Esophagus squamous epithelium (tissue), 5 donors: ENCODE data around the gene TLR4. TPM values are rescaled to one million over a fixed set of nuclear protein-coding genes. Genes with fewer than 3 reads are reported as not detected.

ENCODE experiments used
- DNase-seq: peaks from one replicate; lab custom pipeline; 2025; lab: John Stamatoyannopoulos, UW
- H3K27ac ChIP-seq, 4 donors: fragments of 200-600 bp; sonication (generic); one replicate each; pipeline ENCODE4 v1.5.1; 2016 to 2019; ENCODE audit warnings: mild to moderate bottlenecking in 1 of 4
- H3K27me3 ChIP-seq, 4 donors: fragments of 200-600 bp; sonication (generic); 1 replicate in 3 of 4; 2 replicates in 1 of 4; pipeline versions ENCODE4 v1.5.1 to v1.6.0; 2017 to 2021; ENCODE audit warnings: antibody characterized with exemption in 1 of 4
- H3K36me3 ChIP-seq, 3 donors: fragments of 200-600 bp; sonication (generic); one replicate each; pipeline ENCODE4 v1.5.1; 2016 to 2019
- H3K4me1 ChIP-seq, 3 donors: fragments of 200-600 bp; sonication (generic); one replicate each; pipeline ENCODE4 v1.5.1; 2017 to 2019
- H3K4me3 ChIP-seq, 4 donors: fragments of 200-600 bp; sonication (generic); 1 replicate in 3 of 4; 2 replicates in 1 of 4; pipeline ENCODE4 v1.5.1; 2016 to 2019; ENCODE audit warnings: mild to moderate bottlenecking in 2 of 4, moderate library complexity in 1 of 4
- H3K9me3 ChIP-seq, 3 donors: fragments of 200-600 bp; sonication (generic); one replicate each; pipeline ENCODE4 v1.5.1; 2016 to 2019
- CTCF ChIP-seq, 6 experiments: fragments of 450-650 bp in 4 of 6; fragments of 200-600 bp in 2 of 6; sonication (generic) in 2 of 6; IDR thresholded peaks; one replicate each; pipeline ENCODE4 v1.5.1; 2016 to 2019; ENCODE audit warnings: antibody characterized with exemption in 6 of 6, mild to moderate bottlenecking in 4 of 6, moderate library complexity in 4 of 6
- POLR2A ChIP-seq, 4 donors: fragments of 450-650 bp; IDR thresholded peaks; one replicate each; pipeline ENCODE4 v1.6.1; 2017; ENCODE audit warnings: antibody characterized with exemption in 4 of 4, mild to moderate bottlenecking in 4 of 4, moderate library complexity in 3 of 4
- WGBS, 2 donors: methylation state at CpG; one replicate each; pipeline ENCODE4 v1.1.5; 2018; 5-methylcytosine and 5-hydroxymethylcytosine counted together
- intact Hi-C: fragments of 100-400 bp; cut with DNase I; formaldehyde crosslinking; loops from one replicate; pipeline ENCODE4 v1.15.0; 2022
- small RNA-seq, 4 donors: library from RNA; depleted of rRNA; stranded (forward); fragments of <200 nt; gene quantifications; one replicate each; pipeline ENCODE3, GENCODE V24; 2016
- total RNA-seq, 4 donors: library from RNA; depleted of rRNA; stranded (reverse); fragments of >200 nt; gene quantifications; one replicate each; pipeline ENCODE4 v1.1.0, GENCODE V29; 2016
- donor health status: DM: yes; HTN: yes; CAD: no.

The TLR4 gene
- total RNA-seq, 4 donors from 2014 or later = 0.34 to 14.9 (median 5.8) TPM

GRCh38 chr9:117763314-117763713 is 59.1 kb downstream of the TLR4 start:
- Histone ChIP-seq H3K36me3 (no peaks in the 10 kb centered on the region), H3K27ac (no peak overlapping the region), H3K27me3 (no peaks in the 10 kb centered on the region), H3K4me1 (no peaks in the 10 kb centered on the region), H3K9me3 (no peaks in the 10 kb centered on the region), H3K4me3 (no peak overlapping the region)
- 51 to 55% methylated on average over 3 to 4 of the region's 4 CpGs for WGBS, 2 donors
- intact Hi-C loops = no loop called here
- no peak for DNase-seq
- no peak for TF ChIP-seq CTCF (IDR thresholded peaks at IDR 0.05)
- no peak for TF ChIP-seq POLR2A (IDR thresholded peaks at IDR 0.05)

DNA sequence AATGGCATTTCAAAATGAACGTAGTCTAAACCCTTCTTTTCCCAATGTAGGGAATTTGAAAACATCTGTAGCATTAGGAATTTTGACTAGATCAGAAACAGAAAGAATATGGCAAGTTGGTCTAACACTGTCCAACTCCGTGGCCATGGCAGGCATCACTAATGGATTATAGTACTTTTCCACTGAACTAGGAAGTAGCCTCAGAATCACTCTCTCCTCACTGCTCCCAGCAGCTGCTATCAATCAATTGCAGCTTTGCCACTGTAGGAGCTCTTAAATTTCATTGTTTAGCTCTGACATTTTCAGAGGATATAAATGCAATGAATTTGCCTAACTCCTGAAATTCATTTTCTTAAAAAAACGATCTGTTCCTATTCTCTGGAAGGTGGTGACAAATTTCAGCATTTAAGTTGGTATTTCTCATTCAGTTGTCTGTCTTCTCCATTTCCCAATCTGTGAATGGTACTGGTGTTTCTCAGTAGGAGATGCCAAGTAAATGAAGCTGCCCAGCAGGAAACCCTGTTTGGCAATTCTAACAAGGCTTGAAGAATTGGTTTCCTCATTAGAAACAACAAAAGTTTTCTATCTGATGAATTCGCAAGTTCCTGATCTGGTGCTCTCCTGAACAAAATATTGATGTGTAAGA is 64.7 kb downstream of the TLR4 start:
- Histone ChIP-seq H3K27ac (no peak overlapping the region), H3K27me3 (no peaks in the 10 kb centered on the region), H3K9me3 (no peaks in the 10 kb centered on the region), H3K4me3 (no peak overlapping the region), H3K4me1 (no peaks in the 10 kb centered on the region), H3K36me3 (no peaks in the 10 kb centered on the region)
- 43 to 49% methylated on average over 4 of the region's 4 CpGs for WGBS, 2 donors
- DNase-seq = no peak
- TF ChIP-seq POLR2A (IDR thresholded peaks at IDR 0.05) (no peak), CTCF (IDR thresholded peaks at IDR 0.05) (no peak)
- intact Hi-C loops = no loop called here

DNA sequence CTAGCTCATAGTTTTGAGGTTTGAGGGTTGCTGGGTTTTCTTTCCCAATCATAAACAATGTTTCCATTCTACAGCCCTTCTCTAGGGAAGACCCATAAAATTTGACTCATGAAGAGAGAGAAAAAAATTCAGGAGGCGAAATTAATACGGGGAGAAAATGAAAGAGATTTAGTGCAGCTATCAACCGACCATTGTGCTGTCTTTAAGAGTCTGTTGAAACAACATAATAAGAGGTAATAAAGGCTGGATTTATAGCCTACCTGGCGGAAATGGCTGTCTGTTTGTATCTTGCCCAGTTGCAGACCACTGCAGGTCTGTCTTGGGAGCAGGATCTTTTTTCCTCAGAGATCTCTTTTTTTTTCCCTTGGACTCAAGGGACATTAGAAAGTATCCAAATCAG is 66.9 kb downstream of the TLR4 start:
- H3K27me3 ChIP-seq = no peaks in the 10 kb centered on the region
- no peak for DNase-seq
- TF ChIP-seq POLR2A (IDR thresholded peaks at IDR 0.05) (no peak), CTCF (IDR thresholded peaks at IDR 0.05) (no peak)
- H3K4me1 ChIP-seq = no peaks in the 10 kb centered on the region
- no peak overlapping the region for H3K27ac ChIP-seq
- intact Hi-C loops = no loop called here
- H3K9me3 ChIP-seq = no peaks in the 10 kb centered on the region
- 37 to 58% methylated on average over 4 of the region's 4 CpGs for WGBS, 2 donors
- H3K36me3 ChIP-seq = no peaks in the 10 kb centered on the region
- H3K4me3 ChIP-seq = no peak overlapping the region

- WGBS, 2 donors = 26 to 44% methylated on average over 3 of the region's 3 CpGs
- no peaks in the 10 kb centered on the region for H3K36me3 ChIP-seq
- TF ChIP-seq CTCF (IDR thresholded peaks at IDR 0.05) = no peak
- no peak for TF ChIP-seq POLR2A (IDR thresholded peaks at IDR 0.05)
- no peaks in the 10 kb centered on the region for H3K27me3 ChIP-seq
- H3K27ac ChIP-seq = no peak overlapping the region
- no peak overlapping the region for H3K4me3 ChIP-seq
- intact Hi-C loops = no loop called here
- H3K4me1 ChIP-seq = no peaks in the 10 kb centered on the region
- H3K9me3 ChIP-seq = no peaks in the 10 kb centered on the region
- no peak for DNase-seq
Observed at GRCh38 chr9:117772960-117773359, 68.8 kb downstream of the TLR4 start.

Small RNA genes lying within 50 kb of the gene (small RNA-seq; reads per million reads assigned to genes)
- gene RNU6-1082P = 0 to 0.15 (median 0) reads per million in 4 donors
